ENCODE results near the gene AGL.
"Not testable (repeated sequence)": the region's sequence is repeated elsewhere in the genome, so short reads cannot be mapped to it uniquely, and the experiment has no call there.

Gene AGL

DNA sequence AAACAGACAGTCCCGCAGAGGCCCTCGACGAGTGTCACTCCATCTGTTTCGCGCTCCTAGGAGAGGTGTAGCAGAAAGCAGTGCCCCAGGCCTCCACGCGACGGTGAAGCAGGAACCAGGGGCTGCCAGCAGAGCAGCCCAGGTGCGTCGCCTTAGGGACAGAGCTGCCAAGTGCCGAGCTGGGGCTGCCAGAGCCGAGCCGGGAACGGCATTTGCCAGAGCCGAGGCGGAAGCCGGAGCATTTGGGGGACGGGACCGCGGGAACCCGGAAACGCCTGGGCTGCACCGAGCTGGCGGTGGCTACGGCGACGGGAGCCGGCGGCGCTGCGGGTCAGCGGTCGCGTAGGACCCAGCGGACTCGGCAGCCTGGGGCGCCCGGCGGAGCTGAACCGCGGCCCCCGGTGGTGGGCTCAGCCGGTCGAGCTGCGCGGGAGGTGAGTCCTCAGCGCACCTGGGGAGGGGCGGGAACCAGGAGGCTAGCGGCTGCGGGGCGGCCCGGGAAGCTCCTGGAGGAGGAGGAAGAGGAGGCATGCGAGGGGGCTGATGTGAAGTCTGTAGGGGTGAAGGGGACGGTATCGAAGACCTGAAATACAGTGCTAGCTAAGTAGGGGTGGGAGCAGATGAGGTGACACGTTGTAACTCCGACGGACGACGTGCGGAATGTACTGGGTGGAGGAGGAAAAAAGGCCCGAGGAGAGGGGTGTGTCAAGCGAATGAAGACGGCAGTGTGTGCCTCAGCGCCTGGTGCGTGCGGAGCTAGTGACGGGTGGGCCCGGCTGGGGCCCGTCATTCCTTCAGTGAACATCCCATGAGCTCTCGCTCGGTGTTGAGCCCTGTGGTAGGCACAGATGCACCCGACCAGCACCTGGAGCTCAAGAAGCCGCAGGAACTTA lies 119.8 kb downstream of the AGL start, which contains the start of gene SLC35A3:
TSS of gene SLC35A3 (plus strand) at position 268 of the 893 bp plus-strand sequence. CDS start 23,559 bp downstream, outside the sequence.
- Histone ChIP-seq H3K27ac (ENCODE audit: low read length) (peak within 1 kb of the TSS; percentile 33), H3K4me2 (ENCODE audit: low read length) (peak within 1 kb of the TSS; percentile 79), H3K4me1 (ENCODE audit: low read length) (peaks cover 9% of the 10 kb centered on the region; the same call in 1 of the 2 replicates), H3K9ac (ENCODE audit: low read length) (peak within 1 kb of the TSS; percentile 75), H3K79me2 (ENCODE audit: low read length) (peaks cover 10% of the 10 kb centered on the region), H3K9me3 (ENCODE audit: insufficient read depth, low read length) (no peaks in the 10 kb centered on the region), H3K27me3 (ENCODE audit: low read depth, low read length) (no peaks in the 10 kb centered on the region), H2AFZ (ENCODE audit: low read depth, low read length) (peak within 1 kb of the TSS; percentile 96), H3K36me3 (replicated peaks; ENCODE audit: low read depth, low read length) (no peaks in the 10 kb centered on the region), H4K20me1 (ENCODE audit: insufficient read depth, low read length) (no peaks in the 10 kb centered on the region), H3K4me3 (ENCODE audit: low read length) (peak within 1 kb of the TSS; percentile 98)
- TF ChIP-seq, protein P1, sequence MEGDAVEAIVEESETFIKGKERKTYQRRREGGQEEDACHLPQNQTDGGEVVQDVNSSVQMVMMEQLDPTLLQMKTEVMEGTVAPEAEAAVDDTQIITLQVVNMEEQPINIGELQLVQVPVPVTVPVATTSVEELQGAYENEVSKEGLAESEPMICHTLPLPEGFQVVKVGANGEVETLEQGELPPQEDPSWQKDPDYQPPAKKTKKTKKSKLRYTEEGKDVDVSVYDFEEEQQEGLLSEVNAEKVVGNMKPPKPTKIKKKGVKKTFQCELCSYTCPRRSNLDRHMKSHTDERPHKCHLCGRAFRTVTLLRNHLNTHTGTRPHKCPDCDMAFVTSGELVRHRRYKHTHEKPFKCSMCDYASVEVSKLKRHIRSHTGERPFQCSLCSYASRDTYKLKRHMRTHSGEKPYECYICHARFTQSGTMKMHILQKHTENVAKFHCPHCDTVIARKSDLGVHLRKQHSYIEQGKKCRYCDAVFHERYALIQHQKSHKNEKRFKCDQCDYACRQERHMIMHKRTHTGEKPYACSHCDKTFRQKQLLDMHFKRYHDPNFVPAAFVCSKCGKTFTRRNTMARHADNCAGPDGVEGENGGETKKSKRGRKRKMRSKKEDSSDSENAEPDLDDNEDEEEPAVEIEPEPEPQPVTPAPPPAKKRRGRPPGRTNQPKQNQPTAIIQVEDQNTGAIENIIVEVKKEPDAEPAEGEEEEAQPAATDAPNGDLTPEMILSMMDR (IDR thresholded peaks at IDR 0.05; ENCODE audit: low read depth, low read length): no peak
- no peak for TF ChIP-seq EZH2phosphoT487 (IDR thresholded peaks at IDR 0.05; ENCODE audit: low read depth)

DNA sequence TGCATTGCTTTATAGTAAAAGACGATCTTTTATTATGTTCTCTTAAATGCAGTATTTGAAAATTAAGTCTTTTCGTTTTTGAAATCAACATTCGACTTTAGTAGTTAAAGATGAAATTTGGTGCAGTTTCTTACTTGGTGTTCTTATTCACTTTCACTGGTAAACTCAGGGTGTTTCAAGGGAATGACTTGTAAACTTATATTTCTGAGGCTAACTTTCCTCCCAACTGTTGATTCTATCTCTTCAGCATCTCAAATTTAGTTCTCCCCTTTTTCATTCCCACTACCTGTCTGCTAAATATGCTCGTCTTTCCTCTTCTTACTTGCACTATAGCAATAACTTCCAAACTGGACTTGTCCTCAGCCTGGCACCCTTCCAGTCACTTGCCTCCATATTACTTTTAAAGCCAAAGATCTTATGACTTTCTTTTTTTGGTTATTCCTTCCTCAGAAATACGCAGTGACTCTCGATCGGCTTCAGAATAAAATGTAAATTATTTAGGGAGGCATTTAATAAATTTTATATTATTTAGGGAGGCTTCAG lies 120.6 kb downstream of the AGL start:
- H3K79me2 ChIP-seq (ENCODE audit: low read length): peaks cover 10% of the 10 kb centered on the region
- peak overlapping the region; percentile 98 for H3K4me3 ChIP-seq (ENCODE audit: low read length)
- no peaks in the 10 kb centered on the region for H4K20me1 ChIP-seq (ENCODE audit: insufficient read depth, low read length)
- peaks cover 9% of the 10 kb centered on the region; the same call in 1 of the 2 replicates for H3K4me1 ChIP-seq (ENCODE audit: low read length)
- no peak overlapping the region for H3K27ac ChIP-seq (ENCODE audit: low read length)
- H3K36me3 ChIP-seq (replicated peaks; ENCODE audit: low read depth, low read length): no peaks in the 10 kb centered on the region
- no peaks in the 10 kb centered on the region for H3K27me3 ChIP-seq (ENCODE audit: low read depth, low read length)
- peak overlapping the region; percentile 67 for H3K4me2 ChIP-seq (ENCODE audit: low read length)
- 0 out of 2 replicates have a peak overlapping the region, but pooled peaks have one; percentile 96 for H2AFZ ChIP-seq (ENCODE audit: low read depth, low read length)
- no peaks in the 10 kb centered on the region for H3K9me3 ChIP-seq (ENCODE audit: insufficient read depth, low read length)
- peak overlapping the region; percentile 75 for H3K9ac ChIP-seq (ENCODE audit: low read length)
- TF ChIP-seq, protein P1 (IDR thresholded peaks at IDR 0.05; ENCODE audit: low read depth, low read length): no peak
- TF ChIP-seq EZH2phosphoT487 (IDR thresholded peaks at IDR 0.05; ENCODE audit: low read depth): no peak

DNA sequence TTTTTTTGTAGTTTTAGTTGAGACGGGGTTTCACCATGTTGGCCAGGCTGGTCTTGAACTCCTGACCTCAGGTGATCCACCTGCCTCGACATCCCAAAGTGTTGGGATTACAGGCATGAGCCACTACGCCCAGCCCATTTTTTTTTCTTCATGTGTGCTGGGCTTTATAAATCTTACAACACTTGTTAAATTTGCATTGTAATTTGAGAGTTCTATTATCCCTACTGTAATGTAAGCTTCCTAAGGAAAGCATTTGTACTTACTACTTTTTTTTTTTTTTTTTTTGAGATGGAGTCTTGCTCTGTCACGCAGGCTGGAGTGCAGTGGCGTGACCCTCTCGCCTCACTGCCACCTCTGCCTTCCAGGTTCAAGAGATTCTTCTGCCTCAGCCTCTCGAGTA lies 121.9 kb downstream of the AGL start:
- H3K27ac ChIP-seq (ENCODE audit: low read length); H3K4me1 ChIP-seq (ENCODE audit: low read length); H4K20me1 ChIP-seq (ENCODE audit: insufficient read depth, low read length); H2AFZ ChIP-seq (ENCODE audit: low read depth, low read length); H3K27me3 ChIP-seq (ENCODE audit: low read depth, low read length); H3K4me3 ChIP-seq (ENCODE audit: low read length); H3K9me3 ChIP-seq (ENCODE audit: insufficient read depth, low read length); H3K9ac ChIP-seq (ENCODE audit: low read length); H3K4me2 ChIP-seq (ENCODE audit: low read length); H3K36me3 ChIP-seq (replicated peaks; ENCODE audit: low read depth, low read length): not testable (repeated sequence)
- H3K79me2 ChIP-seq (ENCODE audit: low read length): peaks cover 10% of the 10 kb centered on the region

Measured in OCI-LY3 (cell line).